Glomerular visceral epithelial cell (primary cell): ENCODE measurements around the gene WNT4.

Experiments
- DNase-seq: peaks from one replicate; pipeline ENCODE4 v3.0.0-alpha.2; 2016; ENCODE audit errors: extremely low spot score

WNT4 gene

DNA sequence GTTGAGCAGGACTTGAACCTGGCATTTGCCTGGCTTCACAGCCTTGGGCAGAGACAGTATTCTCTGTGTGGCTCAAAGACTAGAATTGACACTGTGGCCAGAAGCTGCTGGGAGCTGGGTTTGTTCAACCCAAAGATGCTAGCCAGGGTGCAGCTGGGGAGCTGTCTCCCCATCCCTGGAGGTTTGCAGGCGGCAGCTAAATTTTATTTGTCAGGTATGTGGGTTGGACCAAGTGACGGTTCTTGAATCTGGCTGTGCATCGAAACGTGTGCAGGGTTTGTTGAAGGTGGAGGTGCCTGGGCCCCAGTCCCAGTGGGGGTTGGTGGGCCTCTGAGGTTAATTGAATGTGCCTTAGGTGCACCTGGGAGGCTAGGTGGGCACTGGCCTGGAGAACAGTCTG, 11.8 kb downstream of the WNT4 start:
- no peak for DNase-seq

GRCh38 chr1:22129501-22130117, 13.3 kb downstream of the WNT4 start:
- DNase-seq: no peak

- no peak for DNase-seq
These were observed 14.5 kb downstream of the WNT4 start for GRCh38 chr1:22128392-22128791.

DNA sequence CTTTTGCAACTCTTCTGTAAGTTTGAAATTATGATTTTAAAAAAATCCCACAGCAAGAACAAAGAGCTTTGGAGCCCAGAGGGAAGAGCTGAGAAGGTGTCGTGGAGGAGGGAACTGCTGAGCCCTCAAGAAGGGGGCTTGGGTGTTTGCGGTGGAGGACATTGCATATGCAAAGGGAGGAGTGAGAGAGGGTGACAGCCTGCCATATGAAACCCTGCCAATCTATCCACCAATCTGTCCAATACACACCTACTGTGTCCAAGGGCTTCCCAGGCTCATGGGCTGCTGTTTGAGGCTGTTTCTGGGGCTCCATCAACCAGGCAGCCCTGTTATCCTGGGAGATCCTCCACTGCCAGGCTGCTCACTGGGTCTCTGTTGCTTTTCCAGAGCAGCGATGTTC, 15.2 kb downstream of the WNT4 start:
- DNase-seq: no peak

DNA sequence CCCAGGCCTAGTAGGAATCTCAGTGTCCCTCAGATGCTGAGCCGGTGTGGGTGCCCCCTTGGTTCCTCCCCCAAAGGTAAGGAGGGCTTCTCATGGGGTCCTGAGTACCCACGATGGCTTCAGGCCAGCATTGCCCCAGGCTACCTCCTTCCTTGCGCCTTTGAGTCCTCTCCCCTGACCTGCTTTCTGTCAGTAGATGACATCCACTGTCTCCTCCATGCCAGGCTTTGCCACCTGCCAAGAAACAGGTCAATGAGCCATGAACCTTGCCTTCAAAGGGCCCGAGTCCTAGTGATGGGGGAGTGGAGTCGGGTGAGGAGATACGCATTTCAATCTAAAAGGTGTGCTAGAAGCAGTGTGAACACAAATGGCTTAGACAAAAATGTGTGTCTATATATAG, 15.6 kb downstream of the WNT4 start:
- no peak for DNase-seq

GRCh38 chr1:22126531-22126930, 16.4 kb downstream of the WNT4 start:
- no peak for DNase-seq

GRCh38 chr1:22124592-22125229, 18.2 kb downstream of the WNT4 start:
- DNase-seq: no peak

- DNase-seq: no peak
These were observed 18.9 kb downstream of the WNT4 start for GRCh38 chr1:22123901-22124404.

- no peak for DNase-seq
These were observed 19.9 kb downstream of the WNT4 start for GRCh38 chr1:22123071-22123390.

- no peak for DNase-seq
These were observed 20.4 kb downstream of the WNT4 start for GRCh38 chr1:22122273-22123070.

GRCh38 chr1:22121421-22121911, 21.4 kb downstream of the WNT4 start:
- DNase-seq: no peak

DNA sequence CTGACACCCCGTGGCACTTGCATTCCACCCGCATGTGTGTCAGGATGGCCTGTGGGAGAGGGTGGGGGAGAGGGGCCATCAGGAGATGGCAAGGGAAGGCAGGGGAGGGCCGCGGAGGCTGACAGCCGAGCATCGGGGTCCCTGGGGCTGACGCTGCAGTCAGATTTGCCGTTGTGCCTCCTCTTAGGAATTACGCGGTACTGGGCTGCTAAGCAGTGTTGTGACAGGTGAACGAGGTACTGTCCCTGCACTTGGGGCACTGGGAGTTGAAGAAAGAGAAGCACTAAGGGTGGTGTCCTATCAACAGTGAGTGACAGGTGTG, 22.5 kb downstream of the WNT4 start:
- DNase-seq: no peak

DNA sequence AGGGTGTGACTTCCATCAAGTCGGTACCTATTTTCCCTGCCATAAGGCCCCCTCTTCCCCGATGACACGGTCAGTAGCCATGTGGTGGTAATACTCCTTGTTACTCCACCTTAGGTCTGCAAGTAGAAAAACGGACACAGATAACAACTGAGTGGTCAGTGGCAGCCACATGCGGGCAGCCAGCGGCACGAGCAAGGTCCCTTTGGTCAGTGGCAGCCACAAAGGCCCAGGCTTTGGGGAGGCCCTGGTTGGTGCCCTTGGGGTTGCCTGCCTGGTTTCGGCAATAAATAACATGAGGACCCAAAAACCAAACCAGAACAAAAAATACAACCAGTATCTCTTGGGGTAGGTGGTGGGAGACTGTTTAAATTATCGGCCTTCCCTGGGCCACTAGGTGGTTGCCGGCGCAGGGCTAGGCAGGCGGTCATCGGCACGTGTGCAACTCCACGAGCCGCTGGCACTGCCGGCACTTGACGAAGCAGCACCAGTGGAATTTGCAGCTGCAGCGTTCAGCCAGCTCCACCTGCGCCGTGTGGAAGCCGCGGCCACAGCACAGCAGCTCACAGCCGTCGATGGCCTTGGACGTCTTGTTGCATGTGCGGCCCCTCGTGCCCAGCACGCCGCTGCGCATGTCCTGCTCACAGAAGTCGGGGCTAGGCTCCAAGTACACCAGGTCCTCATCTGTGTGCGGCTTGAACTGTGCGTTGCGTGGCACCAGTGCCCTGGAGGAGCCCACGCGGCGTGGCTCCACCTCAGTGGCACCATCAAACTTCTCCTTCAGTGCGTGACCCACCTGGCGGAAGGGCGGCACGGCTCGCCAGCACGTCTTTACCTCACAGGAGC, 23.1 kb downstream of the WNT4 start:
- DNase-seq: no peak

GRCh38 chr1:22118291-22118992, 24.5 kb downstream of the WNT4 start:
- DNase-seq: no peak

DNA sequence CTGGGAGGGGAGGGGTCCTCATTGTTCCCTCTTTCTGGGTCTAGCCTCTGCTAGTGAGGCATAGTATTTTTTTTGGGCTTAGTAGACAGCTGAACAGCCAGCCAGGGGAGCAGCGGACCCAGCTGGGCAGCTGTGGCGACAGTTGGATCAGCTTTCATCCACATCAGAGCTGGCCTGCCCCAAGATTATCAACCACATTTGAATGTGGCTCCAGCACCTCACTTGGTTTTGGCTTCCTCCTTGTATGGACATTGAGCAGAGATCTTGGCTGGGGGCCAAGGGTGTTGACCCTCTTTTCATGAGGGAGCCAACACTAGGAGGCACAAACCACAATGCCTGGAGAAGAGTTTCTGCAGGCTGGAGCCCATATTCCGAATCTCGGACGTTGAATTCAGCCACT, 25.0 kb downstream of the WNT4 start:
- no peak for DNase-seq

DNA sequence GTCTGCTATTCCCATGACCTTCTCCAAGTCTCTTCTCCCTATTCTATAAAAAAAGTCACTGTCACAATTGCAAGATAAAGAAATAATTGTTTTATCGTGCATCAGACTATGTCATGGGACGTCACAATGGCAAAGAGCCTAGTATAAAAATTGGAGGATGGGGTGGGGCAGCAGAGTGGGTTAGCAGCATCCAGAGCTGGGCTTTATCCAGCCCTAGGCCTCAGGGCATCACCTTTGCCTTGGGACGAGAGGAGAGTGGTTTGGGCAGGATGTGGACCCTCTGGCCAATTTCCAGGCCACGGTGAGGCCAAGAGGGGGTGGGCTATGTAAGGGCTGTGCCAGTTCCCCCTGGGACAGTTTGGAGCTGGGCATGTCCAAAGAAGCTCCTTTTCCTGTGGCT, 25.7 kb downstream of the WNT4 start:
- no peak for DNase-seq

- DNase-seq: no peak
These were observed 27.6 kb downstream of the WNT4 start for GRCh38 chr1:22115286-22115685.

DNA sequence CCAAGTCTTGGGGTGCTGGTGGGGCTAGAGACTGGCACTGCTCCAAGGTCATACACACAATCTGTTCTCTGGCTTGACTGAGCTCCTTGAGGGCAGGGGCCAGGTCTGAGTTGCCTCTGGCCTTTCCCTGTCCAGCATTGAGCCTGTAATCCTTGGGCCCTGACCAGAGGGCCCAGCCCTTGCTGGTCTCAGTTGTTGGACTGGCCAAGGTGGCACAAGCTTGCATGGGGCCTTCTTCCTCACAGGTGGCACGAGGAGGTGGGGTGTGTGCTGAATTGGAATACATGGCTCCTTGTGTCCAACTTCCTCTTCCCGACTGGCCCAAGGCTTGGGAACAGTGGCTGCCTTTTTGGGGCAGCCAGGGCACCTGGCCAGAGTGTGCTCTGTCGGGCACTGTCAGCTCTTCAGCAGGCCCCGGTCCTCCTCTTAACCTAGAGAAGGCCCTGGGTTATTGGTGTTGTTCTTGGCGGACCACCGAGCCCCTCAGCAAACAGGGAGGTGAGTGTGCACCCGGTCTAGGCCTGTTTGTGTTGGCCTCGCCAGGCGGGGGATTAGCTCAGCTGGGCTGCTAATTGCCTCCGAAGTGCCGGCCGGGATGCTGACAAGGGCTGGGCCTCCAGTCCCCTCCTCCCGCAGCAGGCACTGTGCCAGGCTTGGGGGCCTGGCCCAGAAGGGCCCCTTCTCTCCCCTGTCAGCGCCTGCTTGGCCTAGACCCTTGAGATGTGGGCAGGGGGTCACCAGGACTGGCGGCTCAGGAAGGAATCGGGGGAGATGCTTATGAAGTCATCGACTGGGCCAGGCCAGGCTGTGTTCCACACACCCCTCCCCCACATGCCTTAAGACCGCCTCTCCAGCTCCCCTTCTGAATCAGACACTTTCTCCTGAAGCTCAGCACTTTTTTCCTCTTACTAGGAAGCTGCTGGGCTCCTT, 28.5 kb downstream of the WNT4 start:
- DNase-seq: no peak

DNA sequence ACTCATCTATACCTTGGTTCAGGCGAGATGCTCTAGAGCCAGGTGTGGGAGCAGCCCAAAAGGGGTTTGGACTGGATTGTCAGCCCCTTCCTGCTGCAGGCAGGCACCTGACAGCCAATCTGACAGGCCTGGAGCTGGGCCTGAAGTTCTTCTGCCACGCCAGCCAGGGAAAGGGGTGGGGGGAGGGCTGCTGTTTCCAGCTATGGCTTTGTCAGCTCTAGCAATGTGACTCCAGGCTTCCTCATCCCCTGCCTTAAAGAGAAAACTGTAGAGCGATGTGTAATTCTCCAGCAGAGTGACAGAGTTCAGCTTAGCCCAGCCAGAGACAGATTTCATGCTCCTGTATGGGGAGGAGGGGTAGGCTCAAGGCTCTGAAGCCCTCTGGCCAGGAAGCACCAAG, 30.3 kb downstream of the WNT4 start:
- DNase-seq: no peak

- DNase-seq: peak; percentile 39
These were observed 31.3 kb downstream of the WNT4 start for GRCh38 chr1:22111620-22112019.
